PC-9 (cell line): ENCODE data around the gene CNOT1.

Experiments
- EZH2 ChIP-seq: fragments of 200-600 bp; sonication (generic); IDR thresholded peaks from 2 replicates; pipeline ENCODE4 v1.8.0; 2017; ENCODE audit warnings: antibody characterized with exemption, low read depth
- TF ChIP-seq, protein P1 (sequence below): fragments of 200-600 bp; sonication (generic); conservative IDR thresholded peaks from 2 replicates; pipeline ENCODE4 v1.6.1; 2017; ENCODE audit warnings: mixed run types, antibody characterized with exemption, mild to moderate bottlenecking, moderate library complexity

DNA sequence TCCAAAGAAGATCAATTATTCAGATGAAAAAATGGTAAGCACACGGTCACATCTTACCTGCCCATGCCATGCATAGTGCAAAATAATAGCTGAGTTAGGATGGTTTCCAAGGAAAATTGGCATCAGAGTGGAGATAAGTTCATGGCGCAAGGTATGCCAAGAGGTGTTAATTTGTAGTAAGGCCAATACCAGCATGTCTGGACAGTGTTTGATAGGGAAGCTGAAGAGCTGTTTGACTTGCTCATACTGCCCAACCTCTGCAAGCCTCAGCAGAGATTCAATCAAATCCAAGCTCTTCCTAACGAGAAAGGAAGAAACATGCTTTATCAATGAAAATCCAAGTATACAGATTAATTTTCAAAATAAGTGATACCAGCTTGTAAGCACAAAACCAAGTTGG lies 51.0 kb downstream of the CNOT1 start:
- TF ChIP-seq, protein P1, sequence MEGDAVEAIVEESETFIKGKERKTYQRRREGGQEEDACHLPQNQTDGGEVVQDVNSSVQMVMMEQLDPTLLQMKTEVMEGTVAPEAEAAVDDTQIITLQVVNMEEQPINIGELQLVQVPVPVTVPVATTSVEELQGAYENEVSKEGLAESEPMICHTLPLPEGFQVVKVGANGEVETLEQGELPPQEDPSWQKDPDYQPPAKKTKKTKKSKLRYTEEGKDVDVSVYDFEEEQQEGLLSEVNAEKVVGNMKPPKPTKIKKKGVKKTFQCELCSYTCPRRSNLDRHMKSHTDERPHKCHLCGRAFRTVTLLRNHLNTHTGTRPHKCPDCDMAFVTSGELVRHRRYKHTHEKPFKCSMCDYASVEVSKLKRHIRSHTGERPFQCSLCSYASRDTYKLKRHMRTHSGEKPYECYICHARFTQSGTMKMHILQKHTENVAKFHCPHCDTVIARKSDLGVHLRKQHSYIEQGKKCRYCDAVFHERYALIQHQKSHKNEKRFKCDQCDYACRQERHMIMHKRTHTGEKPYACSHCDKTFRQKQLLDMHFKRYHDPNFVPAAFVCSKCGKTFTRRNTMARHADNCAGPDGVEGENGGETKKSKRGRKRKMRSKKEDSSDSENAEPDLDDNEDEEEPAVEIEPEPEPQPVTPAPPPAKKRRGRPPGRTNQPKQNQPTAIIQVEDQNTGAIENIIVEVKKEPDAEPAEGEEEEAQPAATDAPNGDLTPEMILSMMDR, result no peak
- no peak for TF ChIP-seq EZH2
